ENCODE results near the gene WDFY4.

- TF ChIP-seq BHLHE40 (IDR thresholded peaks at IDR 0.05; ENCODE audit: borderline replicate concordance): no peak
- no peak for TF ChIP-seq LEF1 (IDR thresholded peaks at IDR 0.05; ENCODE audit: borderline replicate concordance)
- no peak for TF ChIP-seq ELF4 (IDR thresholded peaks at IDR 0.05)
- TF ChIP-seq PKNOX1 (IDR thresholded peaks at IDR 0.05): no peak
- TF ChIP-seq TARDBP (IDR thresholded peaks at IDR 0.05): no peak
- TF ChIP-seq SUZ12 (IDR thresholded peaks at IDR 0.05): no peak
- no peak for TF ChIP-seq SP1 (IDR thresholded peaks at IDR 0.05)
- TF ChIP-seq ARNT (IDR thresholded peaks at IDR 0.05): no peak
- no peak for TF ChIP-seq FOXA1 (IDR thresholded peaks at IDR 0.05)
- TF ChIP-seq HDGF (IDR thresholded peaks at IDR 0.05; ENCODE audit: borderline replicate concordance): no peak
- TF ChIP-seq FOXM1 (IDR thresholded peaks at IDR 0.05; ENCODE audit: borderline replicate concordance): no peak
These were observed 36.3 kb upstream of the WDFY4 start for GRCh38 chr10:48648172-48648942.

All from HEK293T (cell line).